IMR-90 (cell line): ENCODE data around the gene KCNMA1. TPM values are rescaled to one million over a fixed set of nuclear protein-coding genes. Genes with fewer than 3 reads are reported as not detected.

Source experiments
- ATAC-seq: fragments of 200-7000 bp; cut with Tn5 transposase; 2 replicates; pipeline ENCODE4 v1.9.1; 2020; ENCODE audit warnings: low read depth, mild to moderate bottlenecking, moderate library complexity
- BruUV-seq: library from RNA; stranded (reverse); fragments of 400-500 nt; replicated peaks from 2 replicates; lab custom pipeline; 2021; lab: Mats Ljungman, UMichigan
- CTCF ChIA-PET: fragments of 300-600 bp; formaldehyde crosslinking; extraction: SDS; loops from one replicate; lab custom pipeline; 2021; ENCODE audit warnings: antibody characterized with exemption; lab: Yijun Ruan, JAX
- POLR2A ChIA-PET: fragments of 300-600 bp; sonication (Branson Sonifier 250); formaldehyde crosslinking; loops from one replicate; lab custom pipeline; 2022; ENCODE audit warnings: antibody characterized with exemption; ENCODE audit not compliant: unreplicated experiment; lab: Charles Lee
- DNase-seq: peaks from one replicate; pipeline ENCODE4 v3.0.0; 2013
- H2AFZ ChIP-seq: replicated peaks from 2 replicates; pipeline ENCODE3; 2013; ENCODE audit warnings: low read length, mild to moderate bottlenecking; ENCODE audit not compliant: poor library complexity
- H2AK5ac ChIP-seq: 2 replicates; pipeline ENCODE4 v1.6.1; 2013; ENCODE audit warnings: low read depth, low read length, inconsistent platforms
- H2AK9ac ChIP-seq: replicated peaks from 2 replicates; pipeline ENCODE3; 2013; ENCODE audit warnings: mild to moderate bottlenecking, low read depth, low read length, moderate library complexity; ENCODE audit not compliant: poor library complexity
- H2BK120ac ChIP-seq: 2 replicates; pipeline ENCODE4 v1.6.1; 2013; ENCODE audit warnings: low read depth, low read length, inconsistent platforms
- H2BK15ac ChIP-seq: 3 replicates; pipeline ENCODE4 v1.6.1; 2013; ENCODE audit warnings: low read depth, low read length, inconsistent platforms
- H2BK20ac ChIP-seq: 2 replicates; pipeline ENCODE4 v1.6.1; 2013; ENCODE audit warnings: low read depth, mild to moderate bottlenecking, inconsistent platforms, low read length, moderate library complexity
- H2BK5ac ChIP-seq: 2 replicates; pipeline ENCODE4 v1.6.1; 2013; ENCODE audit warnings: mild to moderate bottlenecking, low read depth, low read length, inconsistent platforms; ENCODE audit not compliant: poor library complexity, severe bottlenecking
- H3K14ac ChIP-seq: replicated peaks from 2 replicates; pipeline ENCODE4 v1.6.1; 2013; ENCODE audit warnings: low read depth, low read length, inconsistent platforms
- H3K18ac ChIP-seq: 2 replicates; pipeline ENCODE4 v1.6.1; 2013; ENCODE audit warnings: low read depth, low read length, control low read depth
- H3K23ac ChIP-seq: 2 replicates; pipeline ENCODE4 v1.6.1; 2013; ENCODE audit warnings: low read depth, low read length, inconsistent platforms
- H3K27ac ChIP-seq: 2 replicates; pipeline ENCODE4 v1.5.1; 2013; ENCODE audit warnings: mild to moderate bottlenecking, control low read depth, low read length; ENCODE audit not compliant: insufficient read depth
- H3K27me3 ChIP-seq: 2 replicates; pipeline ENCODE4 v1.6.1; 2013; ENCODE audit warnings: low read length; ENCODE audit not compliant: control insufficient read depth, insufficient read depth
- H3K36me3 ChIP-seq: 2 replicates; pipeline ENCODE4 v1.6.1; 2013; ENCODE audit warnings: low read length, mixed read lengths; ENCODE audit not compliant: control insufficient read depth, insufficient read depth
- H3K4ac ChIP-seq: 2 replicates; pipeline ENCODE4 v1.6.1; 2013; ENCODE audit warnings: low read depth, low read length, inconsistent platforms
- H3K4me1 ChIP-seq: 2 replicates; pipeline ENCODE4 v1.6.1; 2013; ENCODE audit warnings: low read length, mixed read lengths; ENCODE audit not compliant: control insufficient read depth, insufficient read depth
- H3K4me2 ChIP-seq: 2 replicates; pipeline ENCODE4 v1.6.1; 2013; ENCODE audit warnings: low read depth, mild to moderate bottlenecking, control low read depth, low read length, moderate library complexity
- H3K4me3 ChIP-seq: 2 replicates; pipeline ENCODE4 v1.5.1; 2013; ENCODE audit warnings: low read depth, mild to moderate bottlenecking, control low read depth, low read length, moderate library complexity; ENCODE audit not compliant: insufficient read depth
- H3K56ac ChIP-seq: 2 replicates; pipeline ENCODE4 v1.6.1; 2013; ENCODE audit warnings: low read length, inconsistent platforms; ENCODE audit not compliant: insufficient read depth; ENCODE audit errors: extremely low read depth
- H3K79me1 ChIP-seq, 2 experiments: 2 replicates each; pipeline ENCODE4 v1.6.1; 2013; ENCODE audit warnings: low read length in 2 of 2, inconsistent platforms in 1 of 2, low read depth in 1 of 2
- H3K9ac ChIP-seq: 2 replicates; pipeline ENCODE4 v1.6.1; 2013; ENCODE audit warnings: low read depth, low read length, control low read depth
- H3K9me1 ChIP-seq: 2 replicates; pipeline ENCODE4 v1.6.1; 2013; ENCODE audit warnings: low read length, inconsistent platforms; ENCODE audit not compliant: insufficient read depth
- H3K9me3 ChIP-seq: 2 replicates; pipeline ENCODE4 v1.6.1; 2013; ENCODE audit warnings: low read length; ENCODE audit not compliant: control insufficient read depth, insufficient read depth
- H4K20me1 ChIP-seq: 2 replicates; pipeline ENCODE4 v1.6.1; 2013; ENCODE audit warnings: low read length, inconsistent platforms; ENCODE audit not compliant: insufficient read depth
- H4K5ac ChIP-seq: 2 replicates; pipeline ENCODE4 v1.6.1; 2013; ENCODE audit warnings: mild to moderate bottlenecking, low read depth, low read length, control low read depth
- H4K8ac ChIP-seq, 2 experiments: 2 replicates each; pipeline ENCODE4 v1.6.1; 2013; ENCODE audit warnings: low read depth in 2 of 2, low read length in 2 of 2, control low read depth in 1 of 2, inconsistent platforms in 1 of 2
- H4K91ac ChIP-seq: 2 replicates; pipeline ENCODE4 v1.6.1; 2013; ENCODE audit warnings: low read depth, low read length, inconsistent platforms; ENCODE audit not compliant: insufficient read depth
- NFE2L2 ChIP-seq: fragments of 150-350 bp; IDR thresholded peaks from 2 replicates; pipeline ENCODE4 v1.6.1; 2016; ENCODE audit warnings: low read depth, mild to moderate bottlenecking, low read length
- WGBS, 2 experiments: methylation state at CpG; one replicate each; pipeline versions ENCODE4 v1.1.5 to v1.1.7; 2013; ENCODE audit warnings: missing lambda C conversion rate in 2 of 2; ENCODE audit not compliant: insufficient read length in 1 of 2; ENCODE audit errors: extremely low coverage in 2 of 2; 5-methylcytosine and 5-hydroxymethylcytosine counted together
- dilution Hi-C: fragments of 300-500 bp; cut with HindIII; formaldehyde crosslinking; loops from one replicate; pipeline ENCODE4 v1.14.3; 2018; ENCODE audit warnings: low sequenced_read_pairs; ENCODE audit not compliant: unreplicated experiment
- in situ Hi-C: fragments of 300-500 bp; cut with MboI; formaldehyde crosslinking; loops from 3 replicates; pipeline ENCODE4 v1.14.3; 2019; ENCODE audit warnings: low sequenced_read_pairs, inconsistent platforms, mixed read lengths
- intact Hi-C: fragments of 100-400 bp; cut with micrococcal nuclease; formaldehyde crosslinking; loops from 2 replicates; pipeline ENCODE4 v1.10.0; 2022
- polyA plus RNA-seq, 3 experiments: library from polyadenylated mRNA; depleted of rRNA; stranded (reverse); fragments of >200 nt; gene quantifications; 2 replicates each; pipeline ENCODE4 v1.2.3, GENCODE V29; 2012; ENCODE audit warnings: low replicate concordance in 1 of 3
- total RNA-seq: library from RNA; depleted of rRNA; stranded (reverse); fragments of >200 nt; gene quantifications from 2 replicates; pipeline ENCODE4 v1.2.3, GENCODE V29; 2012

The KCNMA1 gene
- total and polyA plus RNA-seq, 2 of the 4 experiments (the other 2 are of a cell fraction): 25.6 to 29.6 TPM

DNA sequence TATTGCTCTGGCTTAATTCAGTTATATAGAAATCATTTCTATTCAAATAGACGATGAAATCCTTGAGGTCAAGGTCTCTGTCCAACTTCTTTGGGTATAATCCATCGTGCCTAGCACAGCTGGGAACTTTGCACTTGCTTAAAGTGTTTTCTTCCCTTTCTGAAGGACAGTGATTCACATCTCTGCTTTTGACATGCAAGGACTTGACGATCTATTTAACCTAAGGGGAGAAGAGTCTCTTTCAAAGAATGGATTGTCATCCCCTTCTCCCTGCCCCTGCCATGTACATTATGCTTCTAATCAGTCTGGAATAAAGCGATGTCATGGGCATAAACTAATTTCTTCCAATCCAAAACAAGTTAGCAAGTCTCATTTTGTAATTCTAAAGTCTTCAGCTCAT, 488.6 kb downstream of the KCNMA1 start:
- no peak for DNase-seq
- H2BK20ac ChIP-seq: no peak overlapping the region
- no peaks in the 10 kb centered on the region for H3K9me3 ChIP-seq
- H3K4me1 ChIP-seq: peaks cover 4% of the 10 kb centered on the region
- H4K20me1 ChIP-seq: no peaks in the 10 kb centered on the region
- no peak for ATAC-seq
- no peak overlapping the region for H3K4ac ChIP-seq
- H3K56ac ChIP-seq: no peak overlapping the region
- no peak overlapping the region for H2BK5ac ChIP-seq
- WGBS, 2 experiments: no CpG with 5 or more reads among the region's 4 CpGs
- BruUV-seq: no TSS peak
- H3K23ac ChIP-seq: no peak overlapping the region
- intact Hi-C loops: no loop called here
- H3K27me3 ChIP-seq: no peaks in the 10 kb centered on the region; the same call in 1 of the 2 replicates
- H3K4me3 ChIP-seq: no peak overlapping the region
- no peaks in the 10 kb centered on the region; the same call in 1 of the 2 replicates for H3K36me3 ChIP-seq
- TF ChIP-seq NFE2L2: no peak
- peaks cover 4% of the 10 kb centered on the region; the same call in 1 of the 2 replicates for H3K9me1 ChIP-seq
- no peak overlapping the region for H2AK9ac ChIP-seq
- H2BK120ac ChIP-seq: no peak overlapping the region
- H3K79me1 ChIP-seq: no peaks in the 10 kb centered on the region
- no peak overlapping the region for H2AK5ac ChIP-seq
- POLR2A ChIA-PET: no interaction called here
- H3K14ac ChIP-seq: no peak overlapping the region
- dilution Hi-C loops: no loop called here
- H4K8ac ChIP-seq: no peak overlapping the region
- no peak overlapping the region for H3K4me2 ChIP-seq
- CTCF ChIA-PET: interaction anchor here (1.4 kb wide), 1 partner anchor 9 kb away, joined by 3 read pairs; no protein-coding TSS in a partner anchor
- H4K91ac ChIP-seq: no peak overlapping the region
- no peak overlapping the region for H3K18ac ChIP-seq
- H3K27ac ChIP-seq: no peak overlapping the region
- no peak overlapping the region for H3K9ac ChIP-seq
- H4K5ac ChIP-seq: no peak overlapping the region
- no peak overlapping the region for H2BK15ac ChIP-seq
- in situ Hi-C loops: no loop called here
- H2AFZ ChIP-seq: no peak overlapping the region
